Activated CD8-positive, alpha-beta memory T cell treated with anti-CD3 and anti-CD28 coated beads for 48 hours (primary cell): ENCODE measurements around the gene KIAA1671.
A peak's percentile ranks its signal among the peaks of the same experiment; 100 is the strongest.

Experiments
- DNase-seq, 3 experiments: peaks; one replicate each; pipeline ENCODE4 v3.0.0-alpha.2; 2020; ENCODE audit warnings: low read depth in 2 of 3, low spot score in 2 of 3

KIAA1671 gene

GRCh38 chr22:25109878-25110595 is 157.5 kb downstream of the KIAA1671 start:
- DNase-seq = no peak

DNA sequence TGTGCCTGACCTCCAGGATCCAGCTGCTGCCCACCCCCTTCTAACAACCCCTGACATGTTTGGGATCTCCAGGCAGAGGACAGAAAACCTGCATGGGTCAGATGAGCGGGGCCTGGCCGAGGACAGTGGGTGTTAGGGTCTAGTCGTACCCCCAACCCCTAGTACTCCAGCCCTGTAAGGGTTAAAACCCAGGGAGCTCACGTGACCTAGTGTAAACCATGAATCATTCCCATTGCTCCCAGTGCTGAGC is 158.0 kb downstream of the KIAA1671 start:
- DNase-seq = no peak

DNA sequence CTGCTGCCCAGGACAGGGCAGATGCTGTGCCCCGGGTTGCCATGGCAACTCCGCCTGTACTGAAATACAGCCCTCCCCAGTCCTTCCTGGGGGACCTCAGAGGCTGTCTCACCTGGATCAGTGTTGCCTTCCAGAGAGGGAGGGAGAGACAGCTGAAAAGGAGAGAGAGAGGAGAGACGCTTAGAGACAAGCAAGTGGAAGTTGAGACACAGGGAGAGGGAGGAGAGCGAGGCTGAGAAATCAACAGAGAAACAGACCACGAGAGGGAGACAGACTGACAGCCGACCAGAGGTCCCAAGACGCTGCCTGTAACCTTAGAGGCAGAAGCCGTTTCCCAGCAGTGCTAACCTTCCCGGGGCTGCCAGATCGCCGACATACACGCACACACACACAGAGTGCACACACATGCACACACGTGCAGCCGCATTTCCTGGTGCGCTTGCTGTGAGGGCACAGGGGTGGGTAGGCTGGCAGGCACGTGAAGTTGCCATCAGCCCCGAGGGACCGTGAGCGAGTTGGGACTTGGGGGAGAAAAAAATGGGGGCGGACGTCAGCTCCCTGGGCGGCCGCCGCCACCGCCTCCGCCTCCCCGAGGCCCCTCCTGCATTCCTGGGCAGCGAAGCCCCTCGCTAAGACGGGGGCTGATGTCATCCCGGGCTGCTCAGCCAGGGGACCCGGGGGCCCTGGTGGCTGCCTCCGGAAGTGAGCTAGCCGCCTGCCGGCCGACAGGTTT is 158.5 kb downstream of the KIAA1671 start:
- peak; percentile 10 to 32 (median 13) for DNase-seq

DNA sequence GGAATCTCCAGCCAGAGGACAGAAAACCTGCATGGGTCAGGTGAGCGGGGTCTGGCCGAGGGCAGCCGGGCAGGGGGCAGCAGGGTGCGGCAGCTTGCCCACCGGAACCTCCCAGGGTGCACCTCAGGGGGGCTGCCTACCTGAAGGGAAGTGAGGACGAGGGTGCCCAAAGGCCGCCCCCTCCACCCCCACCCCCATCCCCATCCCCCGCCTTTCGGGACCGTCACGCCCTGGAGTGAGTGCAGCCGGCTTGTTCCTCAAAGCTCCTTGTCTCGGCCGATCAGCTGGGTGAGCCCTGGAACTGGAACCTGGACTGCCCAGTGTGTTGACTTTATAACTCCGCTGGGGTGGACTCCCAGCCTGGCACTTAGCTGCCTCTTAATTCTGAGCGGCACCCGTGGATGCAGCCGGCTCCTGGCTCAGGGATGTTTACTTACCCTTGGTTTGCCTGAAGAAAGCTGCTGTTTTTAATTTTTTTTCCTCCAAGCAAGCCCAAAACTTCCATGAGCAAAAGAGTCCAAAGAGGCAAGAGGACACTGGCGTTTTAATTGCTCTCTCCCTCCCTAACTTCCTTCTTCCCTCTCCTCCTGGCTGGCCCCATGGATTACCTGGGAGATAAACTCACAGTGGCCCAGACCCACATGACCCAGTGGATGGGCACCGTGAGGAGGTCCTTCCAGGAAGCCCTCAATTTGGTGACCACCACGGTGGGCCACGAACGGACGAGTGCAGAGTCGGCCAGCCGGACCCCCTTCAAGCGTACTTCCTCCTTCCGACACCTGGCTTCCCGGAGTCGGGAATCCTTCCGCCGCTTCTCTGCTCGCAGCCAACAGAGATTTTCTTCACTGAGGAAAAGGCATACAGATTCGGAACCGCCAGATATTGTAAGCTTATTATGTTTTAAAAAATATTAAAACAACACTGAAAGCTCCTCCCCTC is 159.3 kb downstream of the KIAA1671 start:
- no peak for DNase-seq

DNA sequence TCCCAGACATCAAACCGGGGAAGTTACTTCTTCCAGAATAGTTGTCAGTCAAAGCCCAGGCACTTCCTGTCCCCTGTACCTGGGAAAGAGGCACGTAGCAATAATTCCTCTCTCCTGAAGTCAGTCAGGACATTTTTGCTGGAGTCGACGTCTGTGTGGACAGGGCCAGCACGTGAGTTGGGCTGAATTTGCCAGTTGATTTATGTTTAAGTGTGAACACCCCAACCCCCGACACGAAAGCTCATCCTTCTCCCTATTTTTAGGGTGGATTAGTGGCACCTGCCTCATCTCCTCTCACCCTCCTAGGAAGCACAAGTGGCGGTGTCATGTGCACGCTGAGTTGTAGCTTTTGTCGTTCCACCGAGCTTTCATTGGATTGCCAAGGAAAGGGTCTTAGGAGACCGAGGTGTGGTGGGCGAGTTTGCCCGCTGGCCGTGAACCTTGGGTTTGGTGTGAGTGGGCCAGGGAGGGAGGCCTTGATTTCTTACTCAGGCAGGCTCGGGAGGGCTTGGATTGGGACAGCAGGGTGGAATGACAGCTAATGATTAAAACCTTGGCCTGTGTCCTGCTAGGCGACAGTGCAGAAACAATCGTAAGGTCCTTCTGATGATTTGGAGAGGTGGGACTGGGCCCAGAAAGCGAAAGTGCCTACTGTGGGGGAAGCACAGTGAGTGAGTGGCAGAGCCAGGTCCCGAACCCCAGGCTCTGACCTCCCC is 160.2 kb downstream of the KIAA1671 start:
- no peak for DNase-seq

DNA sequence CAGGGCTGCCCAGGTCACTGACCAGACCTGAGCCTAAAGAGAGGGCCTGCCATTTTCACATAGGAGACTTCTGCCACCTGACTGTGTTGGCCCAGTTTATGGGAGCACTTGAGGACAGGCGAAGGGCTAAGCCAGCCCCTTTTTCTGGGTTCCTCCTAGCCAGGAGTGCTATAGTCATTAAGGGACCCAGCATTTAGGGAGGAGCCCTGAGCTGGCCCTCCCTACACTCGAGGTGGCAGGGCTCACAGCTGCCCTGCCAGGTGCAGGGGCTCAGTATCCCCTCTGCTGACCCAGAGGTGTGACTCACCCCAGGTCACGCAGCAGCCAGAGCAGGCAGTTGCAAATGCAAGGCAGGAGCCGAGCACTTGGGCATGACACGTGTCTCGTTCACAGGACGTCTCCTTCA is 160.8 kb downstream of the KIAA1671 start:
- no peak for DNase-seq

DNA sequence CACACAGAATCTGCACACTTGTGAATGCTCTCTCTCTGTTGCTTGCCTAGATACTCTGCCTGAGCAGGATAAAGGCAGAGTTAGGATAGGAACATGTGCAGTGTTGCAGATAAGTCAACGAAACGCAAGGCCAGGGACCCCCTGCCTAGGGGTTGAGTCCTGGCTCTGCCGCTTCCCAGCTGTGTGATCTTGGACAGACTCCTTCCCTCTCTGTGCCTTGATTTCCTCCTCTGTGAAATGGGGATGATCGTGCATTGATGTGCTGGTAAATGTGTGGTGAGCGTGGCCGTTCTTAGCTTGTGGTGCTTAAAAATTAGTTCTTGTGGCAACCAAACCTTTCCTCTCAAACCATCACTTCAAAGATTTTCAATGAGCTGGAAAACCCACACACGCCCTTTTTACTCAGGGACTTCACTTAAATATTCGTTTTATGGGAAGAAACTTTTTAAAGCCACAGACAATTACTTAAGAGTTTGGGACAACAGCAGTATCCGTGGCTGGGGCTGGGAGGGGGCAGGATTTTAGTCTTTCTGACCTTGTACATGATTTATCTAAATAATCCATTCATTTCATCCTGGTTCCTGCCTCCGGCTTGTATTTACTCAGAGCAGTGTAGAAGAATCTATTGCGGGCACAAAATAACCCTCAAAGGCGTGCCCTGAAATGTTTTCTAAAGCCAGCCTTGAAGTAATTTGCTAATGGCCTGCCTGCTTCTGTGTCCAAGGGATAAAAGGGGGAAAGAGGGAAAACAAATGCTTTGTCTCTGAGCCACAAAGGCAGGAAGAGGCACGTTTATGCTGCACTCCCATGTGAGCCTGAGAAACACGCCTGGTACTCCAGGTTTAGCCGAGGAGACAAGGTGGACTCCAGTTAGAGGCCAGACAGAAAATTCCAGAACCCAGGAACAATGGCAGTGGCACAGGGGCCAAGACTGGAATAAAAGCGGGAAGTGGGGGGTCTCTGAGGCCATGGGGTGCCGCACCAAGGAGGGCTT is 162.2 kb downstream of the KIAA1671 start:
- DNase-seq = no peak

DNA sequence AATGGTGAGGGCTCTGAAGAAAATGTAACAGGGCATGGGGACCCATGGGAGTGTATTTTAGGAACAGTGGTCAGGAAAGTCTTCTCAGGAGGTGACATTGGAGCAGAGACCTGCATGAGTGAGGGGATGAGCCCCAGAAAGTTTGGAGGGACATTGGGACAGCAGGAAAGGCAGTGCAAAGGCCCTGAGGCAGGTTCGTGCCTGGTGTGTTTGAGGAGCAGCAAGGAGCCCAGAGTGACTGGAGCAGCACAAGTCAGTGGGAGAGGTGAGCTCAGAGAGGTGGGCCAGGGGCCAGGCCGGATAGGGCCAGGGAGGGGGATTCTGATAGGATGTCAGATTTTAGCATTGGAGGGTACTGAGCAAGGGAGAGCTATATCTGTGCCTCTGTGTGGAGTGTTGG is 167.1 kb downstream of the KIAA1671 start:
- no peak for DNase-seq

DNA sequence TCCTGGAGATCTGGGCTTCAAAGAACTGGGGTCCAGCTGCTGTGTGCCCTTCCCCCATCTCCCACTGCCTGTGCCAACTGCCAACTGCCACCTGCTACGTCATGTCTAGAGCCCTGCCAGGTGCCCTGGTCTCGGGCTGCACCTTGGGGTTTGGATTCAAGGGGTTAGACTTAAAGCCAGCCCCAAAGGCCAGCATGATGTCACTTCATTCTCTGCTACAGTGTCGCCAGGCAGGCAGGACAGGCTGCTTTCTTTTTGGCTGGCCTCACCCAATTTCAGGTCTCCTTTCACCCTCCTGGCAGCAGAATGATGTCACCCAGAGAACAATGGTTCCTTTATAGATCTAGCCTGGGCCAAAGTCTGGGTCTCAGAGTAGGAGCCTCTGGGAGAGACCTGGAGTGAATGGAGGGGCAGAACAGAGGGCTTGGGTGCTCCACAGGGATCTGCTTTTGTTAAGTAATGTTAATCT is 167.6 kb downstream of the KIAA1671 start:
- no peak for DNase-seq

- DNase-seq = no peak
These were observed 168.3 kb downstream of the KIAA1671 start for GRCh38 chr22:25120761-25121212.

- DNase-seq = no peak
These were observed 169.7 kb downstream of the KIAA1671 start for GRCh38 chr22:25122136-25122764.

GRCh38 chr22:25123677-25124076 is 171.2 kb downstream of the KIAA1671 start:
- DNase-seq = no peak

- DNase-seq = no peak
These were observed 173.3 kb downstream of the KIAA1671 start for GRCh38 chr22:25125693-25126357.

DNA sequence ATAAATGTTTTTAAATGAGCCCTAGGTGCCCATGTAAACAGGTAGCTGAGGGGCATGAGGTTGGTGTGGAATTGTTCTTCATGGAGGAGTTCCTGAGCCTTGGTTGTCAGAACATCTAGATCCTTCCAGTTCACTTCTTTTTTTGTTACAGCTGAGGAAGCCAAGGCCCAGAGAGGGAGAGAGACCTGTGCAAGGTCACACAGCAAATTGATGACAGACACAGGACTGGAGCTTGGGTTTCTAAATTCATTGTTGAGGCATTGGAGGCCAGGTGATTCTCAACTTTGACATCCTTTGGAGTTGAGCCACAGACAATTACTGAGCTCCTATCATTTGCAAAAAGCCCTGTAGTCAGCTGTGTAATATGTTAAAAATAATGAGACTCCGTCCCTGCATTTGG is 174.0 kb downstream of the KIAA1671 start:
- DNase-seq = no peak

DNA sequence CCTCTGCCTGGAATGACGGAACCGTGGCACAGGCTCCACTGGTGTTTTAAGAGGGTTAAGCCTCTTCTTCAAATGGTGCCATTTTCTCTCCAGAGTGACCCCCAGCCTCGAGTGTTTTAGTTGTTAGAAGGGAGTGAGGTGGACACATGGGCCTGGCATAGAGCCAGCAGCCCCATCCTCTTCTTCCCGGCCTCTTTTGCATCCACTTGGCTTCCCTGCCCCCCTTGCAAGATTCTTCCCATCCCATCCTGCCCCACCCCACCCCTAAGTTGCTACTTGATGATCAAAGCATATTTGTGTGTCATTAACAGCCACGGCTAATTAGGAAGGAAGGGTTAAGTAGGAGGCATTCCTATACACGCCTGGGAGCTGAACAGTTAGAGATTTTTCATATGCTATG is 174.8 kb downstream of the KIAA1671 start:
- DNase-seq = no peak

GRCh38 chr22:25130462-25130861 is 177.9 kb downstream of the KIAA1671 start:
- DNase-seq = no peak

DNA sequence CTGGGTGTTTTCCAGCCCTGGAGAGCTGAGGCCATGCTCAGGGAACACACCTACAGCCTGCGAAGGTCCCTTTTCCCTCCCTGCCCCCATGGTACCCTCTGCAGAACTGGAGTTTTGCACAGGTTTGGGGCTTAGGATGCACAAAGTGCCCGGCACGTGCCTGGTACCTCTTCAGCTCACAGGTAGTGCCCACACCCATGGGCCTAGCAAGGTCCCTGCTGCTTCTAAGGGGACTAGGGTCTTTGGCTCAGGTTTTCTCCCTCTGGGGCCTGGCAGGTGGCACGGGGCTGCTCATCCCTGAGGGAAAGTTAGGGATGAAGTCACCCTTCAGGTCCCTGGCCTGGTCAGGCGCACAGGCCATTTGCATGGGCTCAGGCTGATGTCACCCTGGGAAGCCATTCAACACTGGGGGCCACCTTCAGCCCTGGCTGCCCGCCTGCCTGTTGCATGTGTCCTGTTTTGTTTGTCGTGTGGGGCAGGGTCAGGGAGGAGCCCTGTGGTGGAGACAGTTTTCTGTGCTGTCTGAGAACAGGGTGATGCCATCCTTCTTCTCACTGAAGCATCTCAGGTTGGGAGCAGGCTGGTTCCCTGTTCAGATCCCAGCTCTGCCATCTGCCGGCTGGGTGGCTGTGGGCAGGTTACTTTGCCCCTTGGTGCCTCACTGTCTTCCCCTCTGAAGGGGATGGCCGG is 178.8 kb downstream of the KIAA1671 start:
- DNase-seq = no peak

DNA sequence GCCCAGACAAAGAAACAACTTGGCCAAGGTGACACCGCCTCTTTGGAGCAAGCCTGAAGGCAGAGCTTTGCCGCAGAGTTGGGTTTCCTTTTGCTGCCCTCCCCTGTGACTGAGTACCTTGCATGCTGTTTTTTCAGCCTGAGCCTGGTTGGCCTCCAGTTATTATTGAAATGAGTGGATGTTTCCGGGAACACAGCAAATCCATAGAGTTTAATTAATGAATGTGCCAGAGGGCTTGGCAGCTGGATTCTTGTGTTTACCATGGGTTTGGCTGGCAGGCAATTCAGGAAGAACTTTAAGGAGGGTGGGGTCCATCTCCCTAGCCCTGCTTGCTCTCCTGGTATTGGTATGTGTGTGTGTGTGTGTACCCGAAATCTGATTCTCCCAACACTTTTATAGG is 181.5 kb downstream of the KIAA1671 start:
- DNase-seq = no peak
